Left lobe of liver (tissue), 2 donors: Measurements from ENCODE around the gene TDRD12. TPM values are rescaled to one million over a fixed set of nuclear protein-coding genes. Genes with fewer than 3 reads are reported as not detected.
A peak's percentile ranks its signal among the peaks of the same experiment; 100 is the strongest.
"Not testable (repeated sequence)": the region's sequence is repeated elsewhere in the genome, so short reads cannot be mapped to it uniquely, and the experiment has no call there.

Experiments used
- ATAC-seq: fragments of 200-7000 bp; cut with Tn5 transposase; one replicate; pipeline ENCODE4 v1.9.1; 2020; ENCODE audit warnings: mild to moderate bottlenecking, moderate library complexity
- DNase-seq: peaks from one replicate; pipeline ENCODE4 v3.0.0-alpha.2; 2020; ENCODE audit warnings: low spot score
- total RNA-seq: library from RNA; stranded (reverse); gene quantifications from one replicate; pipeline ENCODE4 v1.2.1, GENCODE V29; 2021
- donor health status: DM: no; HTN: no; CAD: no; lungs with moderate emphysema.
- donor health status: DM: no; HTN: yes; CAD: no.

The TDRD12 gene
- total RNA-seq, 1 donor from 2014 or later, result not detected

- DNase-seq (no peak), ATAC-seq (no peak)
Measured at GRCh38 chr19:32862741-32863140, 143.2 kb downstream of the TDRD12 start.

- no peak for ATAC-seq
Measured at GRCh38 chr19:32863301-32863700, 143.7 kb downstream of the TDRD12 start.

GRCh38 chr19:32863841-32864240 is 144.3 kb downstream of the TDRD12 start:
- ATAC-seq, result no peak

More at GRCh38 chr19:32863301-32863700, 143.7 kb downstream of the TDRD12 start:
- DNase-seq, result no peak

GRCh38 chr19:32864318-32865007 is 144.9 kb downstream of the TDRD12 start:
- ATAC-seq, result no peak

More at GRCh38 chr19:32863841-32864240, 144.3 kb downstream of the TDRD12 start:
- DNase-seq, result no peak

GRCh38 chr19:32865326-32865725 is 145.8 kb downstream of the TDRD12 start:
- DNase-seq (no peak), ATAC-seq (no peak)

More at GRCh38 chr19:32864318-32865007, 144.9 kb downstream of the TDRD12 start:
- no peak for DNase-seq

GRCh38 chr19:32866061-32866460 is 146.5 kb downstream of the TDRD12 start:
- DNase-seq (no peak), ATAC-seq (no peak)

GRCh38 chr19:32866564-32867265 is 147.1 kb downstream of the TDRD12 start:
- no peak for DNase-seq
- no peak for ATAC-seq

- DNase-seq, ATAC-seq: not testable (repeated sequence)
Measured at GRCh38 chr19:32867436-32867835, 147.9 kb downstream of the TDRD12 start.

GRCh38 chr19:32868206-32868950 is 148.8 kb downstream of the TDRD12 start:
- ATAC-seq (no peak), DNase-seq (no peak)

- peak; percentile 89 for ATAC-seq
- peak; percentile 82 for DNase-seq
Measured at GRCh38 chr19:32869369-32869965, 149.9 kb downstream of the TDRD12 start, which contains the start of gene SLC7A9. Gene SLC7A9 (minus strand): TSS chr19:32869767. CDS start chr19:32868534, 1,233 bp downstream.

- peak; percentile 74 for ATAC-seq
Measured at GRCh38 chr19:32869966-32870573, 150.5 kb downstream of the TDRD12 start.

GRCh38 chr19:32870981-32871451 is 151.4 kb downstream of the TDRD12 start:
- ATAC-seq, result no peak
- DNase-seq, result peak; percentile 47

More at GRCh38 chr19:32869966-32870573, 150.5 kb downstream of the TDRD12 start:
- DNase-seq, result peak; percentile 72

- ATAC-seq (no peak), DNase-seq (no peak)
Measured at GRCh38 chr19:32872391-32872790, 152.8 kb downstream of the TDRD12 start.

GRCh38 chr19:32873247-32873959 is 153.8 kb downstream of the TDRD12 start:
- ATAC-seq (no peak), DNase-seq (no peak)

- no peak for ATAC-seq
- peak; percentile 32 for DNase-seq
Measured at GRCh38 chr19:32874605-32875004, 155.0 kb downstream of the TDRD12 start.

- no peak for ATAC-seq
- DNase-seq, result peak; percentile 30
Measured at GRCh38 chr19:32875428-32875827, 155.9 kb downstream of the TDRD12 start.

- DNase-seq (peak; percentile 31), ATAC-seq (no peak)
Measured at GRCh38 chr19:32876236-32876918, 156.8 kb downstream of the TDRD12 start.

GRCh38 chr19:32876919-32877285 is 157.3 kb downstream of the TDRD12 start:
- ATAC-seq, result no peak
- peak; percentile 15 for DNase-seq
